Osteocyte (in vitro differentiated cells): ENCODE results near the gene DICER1. TPM values are rescaled to one million over a fixed set of nuclear protein-coding genes. Genes with fewer than 3 reads are reported as not detected.

Experiments used
- DNase-seq: peaks from one replicate; pipeline ENCODE4 v3.0.0; 2021; ENCODE audit warnings: mixed read lengths; ENCODE audit not compliant: unreplicated experiment; ENCODE audit errors: extremely low spot score
- H3K27ac Mint-ChIP-seq: one replicate; pipeline ENCODE4 v1.8.0; 2021; ENCODE audit warnings: mild to moderate bottlenecking, mixed read lengths; ENCODE audit not compliant: unreplicated experiment
- H3K27me3 Mint-ChIP-seq: one replicate; pipeline ENCODE4 v1.8.0; 2021; ENCODE audit warnings: mixed read lengths; ENCODE audit not compliant: unreplicated experiment
- H3K36me3 Mint-ChIP-seq: one replicate; pipeline ENCODE4 v1.8.0; 2021; ENCODE audit warnings: mixed read lengths; ENCODE audit not compliant: unreplicated experiment
- H3K4me1 Mint-ChIP-seq: one replicate; pipeline ENCODE4 v1.8.0; 2021; ENCODE audit warnings: mixed read lengths; ENCODE audit not compliant: unreplicated experiment
- H3K4me3 Mint-ChIP-seq: one replicate; pipeline ENCODE4 v1.8.0; 2021; ENCODE audit warnings: mild to moderate bottlenecking, moderate library complexity, mixed read lengths; ENCODE audit not compliant: unreplicated experiment
- H3K9me3 Mint-ChIP-seq: one replicate; pipeline ENCODE4 v1.8.0; 2021; ENCODE audit warnings: mixed read lengths; ENCODE audit not compliant: unreplicated experiment
- total RNA-seq: library from RNA; stranded (reverse); gene quantifications from 2 replicates; pipeline ENCODE4 v1.2.1, GENCODE V29; 2021
- TF ChIP-seq, protein P1 (sequence below): fragments of 200-600 bp; sonication (generic); IDR thresholded peaks from 2 replicates; pipeline ENCODE4 v1.5.0; 2021; ENCODE audit warnings: antibody characterized with exemption, mild to moderate bottlenecking, moderate library complexity

The DICER1 gene
- total RNA-seq, 1 donor from 2014 or later = 55.9 TPM

DNA sequence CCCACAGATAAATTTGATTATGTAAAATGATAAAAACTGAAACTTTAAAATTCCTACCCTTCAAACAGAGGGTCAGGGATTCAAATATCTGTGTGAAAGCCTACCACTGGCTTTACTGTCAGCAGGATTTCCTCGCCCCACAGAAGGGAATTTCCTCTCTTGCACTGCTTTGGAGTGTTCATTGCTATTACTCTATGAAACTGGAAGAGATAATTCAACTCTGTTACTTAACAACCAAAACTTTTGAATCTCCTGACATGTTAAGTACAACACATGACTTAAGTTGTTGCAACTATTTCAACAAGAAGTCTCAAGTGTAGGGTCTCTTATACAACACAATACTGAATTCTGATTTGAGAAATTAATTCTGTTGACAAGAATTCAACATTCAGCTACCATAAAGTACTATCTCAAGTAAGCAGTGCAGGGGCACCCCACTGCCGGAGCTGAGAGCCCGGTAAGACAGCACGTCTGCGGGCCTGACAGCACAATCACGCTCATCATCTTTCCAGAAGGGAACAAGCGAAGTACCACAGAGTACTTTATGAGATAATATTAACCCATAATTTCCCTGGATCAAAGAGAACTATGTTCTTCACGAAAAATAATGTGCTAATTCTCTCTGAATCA is 22.9 kb downstream of the DICER1 start:
- no peaks in the 10 kb centered on the region for H3K9me3 Mint-ChIP-seq
- H3K4me1 Mint-ChIP-seq = peaks cover 33% of the 10 kb centered on the region
- no peak overlapping the region for H3K27ac Mint-ChIP-seq
- peaks cover 31% of the 10 kb centered on the region for H3K36me3 Mint-ChIP-seq
- TF ChIP-seq, protein P1, sequence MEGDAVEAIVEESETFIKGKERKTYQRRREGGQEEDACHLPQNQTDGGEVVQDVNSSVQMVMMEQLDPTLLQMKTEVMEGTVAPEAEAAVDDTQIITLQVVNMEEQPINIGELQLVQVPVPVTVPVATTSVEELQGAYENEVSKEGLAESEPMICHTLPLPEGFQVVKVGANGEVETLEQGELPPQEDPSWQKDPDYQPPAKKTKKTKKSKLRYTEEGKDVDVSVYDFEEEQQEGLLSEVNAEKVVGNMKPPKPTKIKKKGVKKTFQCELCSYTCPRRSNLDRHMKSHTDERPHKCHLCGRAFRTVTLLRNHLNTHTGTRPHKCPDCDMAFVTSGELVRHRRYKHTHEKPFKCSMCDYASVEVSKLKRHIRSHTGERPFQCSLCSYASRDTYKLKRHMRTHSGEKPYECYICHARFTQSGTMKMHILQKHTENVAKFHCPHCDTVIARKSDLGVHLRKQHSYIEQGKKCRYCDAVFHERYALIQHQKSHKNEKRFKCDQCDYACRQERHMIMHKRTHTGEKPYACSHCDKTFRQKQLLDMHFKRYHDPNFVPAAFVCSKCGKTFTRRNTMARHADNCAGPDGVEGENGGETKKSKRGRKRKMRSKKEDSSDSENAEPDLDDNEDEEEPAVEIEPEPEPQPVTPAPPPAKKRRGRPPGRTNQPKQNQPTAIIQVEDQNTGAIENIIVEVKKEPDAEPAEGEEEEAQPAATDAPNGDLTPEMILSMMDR = no peak
- H3K4me3 Mint-ChIP-seq = no peak overlapping the region
- no peak for DNase-seq
- H3K27me3 Mint-ChIP-seq = no peaks in the 10 kb centered on the region

- H3K36me3 Mint-ChIP-seq = peaks cover 41% of the 10 kb centered on the region
- no peaks in the 10 kb centered on the region for H3K9me3 Mint-ChIP-seq
- no peak overlapping the region for H3K4me3 Mint-ChIP-seq
- no peak overlapping the region for H3K27ac Mint-ChIP-seq
- TF ChIP-seq, protein P1 = no peak
- no peak for DNase-seq
- H3K4me1 Mint-ChIP-seq = peaks cover 27% of the 10 kb centered on the region
- H3K27me3 Mint-ChIP-seq = no peaks in the 10 kb centered on the region
These were observed 24.0 kb downstream of the DICER1 start for GRCh38 chr14:95133282-95133681.

- H3K4me3 Mint-ChIP-seq = no peak overlapping the region
- TF ChIP-seq, protein P1 = no peak
These were observed 24.6 kb downstream of the DICER1 start for GRCh38 chr14:95132760-95133159.

GRCh38 chr14:95130549-95130948 is 26.8 kb downstream of the DICER1 start:
- Mint-ChIP-seq H3K36me3 (peaks cover 51% of the 10 kb centered on the region), H3K4me1 (peaks cover 25% of the 10 kb centered on the region), H3K27ac (no peak overlapping the region), H3K27me3 (no peaks in the 10 kb centered on the region), H3K9me3 (no peaks in the 10 kb centered on the region), H3K4me3 (no peak overlapping the region)
- TF ChIP-seq, protein P1 = no peak
- DNase-seq = no peak

More at GRCh38 chr14:95132760-95133159, 24.6 kb downstream of the DICER1 start:
- no peak overlapping the region for H3K27ac Mint-ChIP-seq
- H3K27me3 Mint-ChIP-seq = no peaks in the 10 kb centered on the region
- no peaks in the 10 kb centered on the region for H3K9me3 Mint-ChIP-seq
- peaks cover 42% of the 10 kb centered on the region for H3K36me3 Mint-ChIP-seq
- DNase-seq = no peak
- H3K4me1 Mint-ChIP-seq = peaks cover 24% of the 10 kb centered on the region

DNA sequence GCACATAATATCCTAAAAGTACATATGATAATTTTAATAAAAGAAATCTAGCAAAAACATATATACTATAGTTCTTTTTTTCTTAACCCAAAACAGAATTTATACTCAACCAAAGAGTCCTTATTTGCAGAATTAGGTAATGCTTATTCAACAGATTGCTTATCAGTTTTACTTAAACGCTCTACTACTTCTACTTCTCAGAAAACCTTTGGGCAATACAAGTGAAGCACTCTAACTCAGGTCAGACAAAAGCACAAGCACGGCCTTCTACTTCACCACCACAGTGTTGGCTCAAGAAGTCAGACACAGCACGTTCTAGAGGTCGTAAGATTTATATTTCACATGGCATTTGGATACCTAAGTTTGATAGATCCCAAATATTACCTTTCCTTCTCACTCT is 29.2 kb downstream of the DICER1 start:
- H3K36me3 Mint-ChIP-seq = peaks cover 68% of the 10 kb centered on the region
- peaks cover 16% of the 10 kb centered on the region for H3K4me1 Mint-ChIP-seq
- no peaks in the 10 kb centered on the region for H3K27me3 Mint-ChIP-seq
- no peak overlapping the region for H3K4me3 Mint-ChIP-seq
- H3K27ac Mint-ChIP-seq = no peak overlapping the region
- DNase-seq = no peak
- TF ChIP-seq, protein P1 = no peak
- H3K9me3 Mint-ChIP-seq = no peaks in the 10 kb centered on the region
